Measurements from ENCODE around the gene KLHL21. TPM values are rescaled to one million over a fixed set of nuclear protein-coding genes. Genes with fewer than 3 reads are reported as not detected.

Gene KLHL21, protein sequence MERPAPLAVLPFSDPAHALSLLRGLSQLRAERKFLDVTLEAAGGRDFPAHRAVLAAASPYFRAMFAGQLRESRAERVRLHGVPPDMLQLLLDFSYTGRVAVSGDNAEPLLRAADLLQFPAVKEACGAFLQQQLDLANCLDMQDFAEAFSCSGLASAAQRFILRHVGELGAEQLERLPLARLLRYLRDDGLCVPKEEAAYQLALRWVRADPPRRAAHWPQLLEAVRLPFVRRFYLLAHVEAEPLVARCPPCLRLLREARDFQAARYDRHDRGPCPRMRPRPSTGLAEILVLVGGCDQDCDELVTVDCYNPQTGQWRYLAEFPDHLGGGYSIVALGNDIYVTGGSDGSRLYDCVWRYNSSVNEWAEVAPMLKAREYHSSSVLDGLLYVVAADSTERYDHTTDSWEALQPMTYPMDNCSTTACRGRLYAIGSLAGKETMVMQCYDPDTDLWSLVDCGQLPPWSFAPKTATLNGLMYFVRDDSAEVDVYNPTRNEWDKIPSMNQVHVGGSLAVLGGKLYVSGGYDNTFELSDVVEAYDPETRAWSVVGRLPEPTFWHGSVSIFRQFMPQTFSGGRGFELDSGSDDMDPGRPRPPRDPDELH
- total RNA-seq (2014; rRNA removed; shearing (Covaris generic)) = 39.3 and 52.9 TPM in 2 replicates
- 16.6 and 17.7 TPM in 2 replicates for polyA plus RNA-seq (2016; fragmentation: Nextera tagmentation; extraction: Ambion mirVana)

DNA sequence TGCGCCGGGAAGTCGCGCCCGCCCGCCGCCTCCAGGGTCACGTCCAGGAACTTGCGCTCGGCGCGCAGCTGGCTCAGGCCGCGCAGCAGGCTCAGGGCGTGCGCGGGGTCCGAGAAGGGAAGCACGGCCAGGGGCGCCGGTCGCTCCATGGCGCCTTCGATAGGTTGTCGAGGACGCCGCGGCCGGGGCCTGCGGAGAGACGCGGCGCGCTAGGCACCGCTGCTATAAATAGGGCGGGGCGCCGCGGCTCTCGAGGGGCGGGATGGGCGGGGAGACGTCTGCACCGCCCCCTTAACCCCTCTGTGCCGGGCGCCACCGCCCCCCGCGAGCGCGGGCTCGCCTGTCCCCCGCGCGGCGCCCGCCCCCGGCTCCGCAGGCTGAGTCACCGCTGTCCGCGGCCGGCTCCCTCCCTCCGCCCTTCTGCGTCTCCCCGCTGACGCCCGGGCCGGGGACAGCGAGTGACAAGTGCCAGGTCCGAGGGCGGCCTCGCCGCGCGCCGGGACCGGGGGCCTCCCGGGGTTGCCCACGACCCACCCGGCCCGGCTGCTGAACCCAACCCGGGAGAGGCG lies at the start of gene KLHL21:
TSS of gene KLHL21 (minus strand) at position 201 of the 569 bp plus-strand sequence. CDS start at position 149, 52 bp downstream.
- no peaks in the 10 kb centered on the region; the same call in 1 of the 2 replicates for H4K20me1 ChIP-seq (ENCODE audit: insufficient read depth)
- no peaks in the 10 kb centered on the region for H3K36me3 ChIP-seq (ENCODE audit: low read depth)
- 0 to 1% methylated on average over 34 to 72 of the region's 84 CpGs for WGBS, 2 experiments (ENCODE audit: low coverage in 1 of 2, low lambda C conversion rate in 2 of 2, missing lambda C conversion rate in 2 of 2)
- H2AFZ ChIP-seq = peak within 1 kb of the TSS; percentile 82
- DNase-seq = peak; percentile 96
- peaks cover 25% of the 10 kb centered on the region for H3K4me1 ChIP-seq (ENCODE audit: insufficient read depth)
- in situ Hi-C loops (cut with MboI) = no loop called here
- peak within 1 kb of the TSS; percentile 99 for H3K27ac ChIP-seq
- H3F3A ChIP-seq (ENCODE audit: insufficient read depth) = peaks cover 35% of the 10 kb centered on the region
- H3K9ac ChIP-seq = peak within 1 kb of the TSS; percentile 97
- peak within 1 kb of the TSS; percentile 95 for H3K4me2 ChIP-seq (ENCODE audit: unreplicated experiment)
- peak within 1 kb of the TSS; percentile 87 for H3K4me3 ChIP-seq
- TF ChIP-seq EZH2 (IDR thresholded peaks at IDR 0.05; ENCODE audit: insufficient read depth, poor library complexity, severe bottlenecking) (no peak), EZH2phosphoT487 (IDR thresholded peaks at IDR 0.05; ENCODE audit: insufficient read depth, low read depth) (no peak)
- H3K9me3 ChIP-seq (ENCODE audit: low read depth) = no peaks in the 10 kb centered on the region
- H3K79me2 ChIP-seq (ENCODE audit: insufficient read depth) = peaks cover 66% of the 10 kb centered on the region
- H3K27me3 ChIP-seq (replicated peaks; ENCODE audit: insufficient read depth) = no peaks in the 10 kb centered on the region
- H3K9me2 ChIP-seq (ENCODE audit: insufficient read depth) = no peaks in the 10 kb centered on the region

DNA sequence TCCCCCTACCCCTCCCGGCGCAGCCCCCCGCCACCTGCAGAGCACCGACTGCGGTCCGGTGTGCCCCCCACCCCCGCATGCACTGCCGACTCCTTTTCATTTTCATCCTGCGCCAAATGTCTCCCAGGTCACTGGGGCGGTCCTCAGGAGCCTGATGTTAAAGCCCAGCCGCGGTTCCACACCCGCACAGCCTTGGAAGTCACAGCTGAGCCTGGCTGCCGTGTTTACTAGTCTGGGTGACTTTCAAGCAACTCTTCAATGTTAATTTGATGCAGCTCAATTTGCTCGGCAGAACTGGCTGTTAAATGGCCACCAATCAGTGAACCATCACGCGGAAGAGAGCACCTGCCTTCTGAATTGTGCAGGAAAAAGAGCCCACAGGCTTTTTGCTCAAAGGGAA lies 49.2 kb upstream of the KLHL21 start:
- H3K9ac ChIP-seq = no peak overlapping the region
- H4K20me1 ChIP-seq (ENCODE audit: insufficient read depth) = no peaks in the 10 kb centered on the region
- no peak for DNase-seq
- no peak overlapping the region for H3K27ac ChIP-seq
- H3K36me3 ChIP-seq (ENCODE audit: low read depth) = 0 out of 2 replicates have a peak, but pooled peaks cover 4% of the 10 kb centered on the region
- H3K4me1 ChIP-seq (ENCODE audit: insufficient read depth) = no peaks in the 10 kb centered on the region
- peaks cover 6% of the 10 kb centered on the region; the same call in 1 of the 2 replicates for H3K79me2 ChIP-seq (ENCODE audit: insufficient read depth)
- no peak for TF ChIP-seq EZH2 (IDR thresholded peaks at IDR 0.05; ENCODE audit: insufficient read depth, poor library complexity, severe bottlenecking)
- TF ChIP-seq EZH2phosphoT487 (IDR thresholded peaks at IDR 0.05; ENCODE audit: insufficient read depth, low read depth) = no peak
- H3K4me3 ChIP-seq = no peak overlapping the region
- H3K4me2 ChIP-seq (ENCODE audit: unreplicated experiment) = no peak overlapping the region
- in situ Hi-C loops (cut with MboI) = no loop called here
- no peaks in the 10 kb centered on the region for H3F3A ChIP-seq (ENCODE audit: insufficient read depth)
- no peaks in the 10 kb centered on the region for H3K9me3 ChIP-seq (ENCODE audit: low read depth)
- 92 to 93% methylated on average over 14 to 17 of the region's 17 CpGs for WGBS, 2 experiments (ENCODE audit: low coverage in 1 of 2, low lambda C conversion rate in 2 of 2, missing lambda C conversion rate in 2 of 2)
- no peaks in the 10 kb centered on the region for H3K27me3 ChIP-seq (replicated peaks; ENCODE audit: insufficient read depth)
- H3K9me2 ChIP-seq (ENCODE audit: insufficient read depth) = no peaks in the 10 kb centered on the region
- H2AFZ ChIP-seq = no peak overlapping the region

DNA sequence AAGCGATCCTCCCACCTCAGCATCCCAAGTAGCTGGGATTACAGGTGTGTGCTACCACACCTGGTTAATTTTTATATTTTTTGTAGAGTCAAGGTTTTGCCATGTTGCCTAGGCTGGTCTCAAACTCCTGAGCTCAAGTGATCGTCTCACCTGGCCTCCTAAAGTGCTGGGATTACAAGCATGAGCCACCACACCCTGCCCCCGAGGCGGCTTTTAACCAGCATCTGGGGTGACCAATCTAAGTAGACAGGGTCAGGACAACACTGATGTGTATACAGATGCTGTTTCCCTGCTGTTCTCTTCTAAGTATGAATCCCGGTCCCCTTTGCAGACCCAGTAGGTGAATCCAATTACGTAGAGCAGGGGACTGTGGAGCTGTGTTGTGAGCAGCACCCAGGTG lies 45.9 kb upstream of the KLHL21 start:
- WGBS, 2 experiments (ENCODE audit: low coverage in 1 of 2, low lambda C conversion rate in 2 of 2, missing lambda C conversion rate in 2 of 2) = 85 to 92% methylated on average over 6 of the region's 6 CpGs
- H3K79me2 ChIP-seq (ENCODE audit: insufficient read depth) = no peaks in the 10 kb centered on the region
- H3K4me3 ChIP-seq = no peak overlapping the region
- peaks cover 13% of the 10 kb centered on the region; the same call in 1 of the 2 replicates for H3K36me3 ChIP-seq (ENCODE audit: low read depth)
- no peaks in the 10 kb centered on the region for H3K9me3 ChIP-seq (ENCODE audit: low read depth)
- H3K27ac ChIP-seq = no peak overlapping the region
- no peaks in the 10 kb centered on the region for H3K27me3 ChIP-seq (replicated peaks; ENCODE audit: insufficient read depth)
- TF ChIP-seq EZH2phosphoT487 (IDR thresholded peaks at IDR 0.05; ENCODE audit: insufficient read depth, low read depth) (no peak), EZH2 (IDR thresholded peaks at IDR 0.05; ENCODE audit: insufficient read depth, poor library complexity, severe bottlenecking) (no peak)
- in situ Hi-C loops (cut with MboI) = no loop called here
- H3F3A ChIP-seq (ENCODE audit: insufficient read depth) = no peaks in the 10 kb centered on the region
- H3K9me2 ChIP-seq (ENCODE audit: insufficient read depth) = no peaks in the 10 kb centered on the region
- no peaks in the 10 kb centered on the region for H3K4me1 ChIP-seq (ENCODE audit: insufficient read depth)
- no peak overlapping the region for H2AFZ ChIP-seq
- no peak overlapping the region for H3K9ac ChIP-seq
- H3K4me2 ChIP-seq (ENCODE audit: unreplicated experiment) = no peak overlapping the region
- H4K20me1 ChIP-seq (ENCODE audit: insufficient read depth) = no peaks in the 10 kb centered on the region
- DNase-seq = no peak

DNA sequence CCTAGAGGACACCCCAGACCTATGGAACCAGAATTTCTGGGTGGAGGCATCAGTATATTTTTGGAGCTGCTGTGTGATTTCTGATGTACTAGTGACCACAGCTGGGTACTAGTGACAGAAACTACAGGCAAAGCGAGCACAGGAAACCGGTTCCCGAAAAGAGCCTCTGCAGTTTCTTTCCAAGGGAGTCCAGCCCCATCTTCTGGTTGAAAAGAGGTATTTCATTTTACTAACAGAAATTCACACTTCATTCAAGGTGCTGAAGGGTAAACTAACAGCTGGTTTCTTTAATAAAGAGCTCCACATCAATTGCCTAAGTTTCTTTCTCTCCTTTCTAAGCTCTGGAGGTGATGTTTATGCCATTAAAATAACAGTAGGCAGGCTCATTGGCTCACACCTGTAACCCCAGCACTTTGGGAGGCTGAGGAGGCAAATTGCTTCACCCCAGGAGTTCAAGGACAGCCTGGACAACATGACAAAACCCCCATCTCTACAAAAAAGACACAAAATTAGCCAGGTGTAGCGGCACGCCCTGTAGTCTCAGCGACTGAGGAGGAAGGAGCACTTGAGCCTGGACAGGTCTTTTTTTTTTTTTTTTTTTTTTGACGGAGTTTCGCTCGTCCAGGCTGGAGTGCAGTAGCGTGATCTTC lies 44.0 kb upstream of the KLHL21 start:
- H3K27ac ChIP-seq = no peak overlapping the region
- no peak overlapping the region for H3K4me2 ChIP-seq (ENCODE audit: unreplicated experiment)
- TF ChIP-seq EZH2phosphoT487 (IDR thresholded peaks at IDR 0.05; ENCODE audit: insufficient read depth, low read depth) = no peak
- TF ChIP-seq EZH2 (IDR thresholded peaks at IDR 0.05; ENCODE audit: insufficient read depth, poor library complexity, severe bottlenecking) = no peak
- WGBS, 2 experiments (ENCODE audit: low coverage in 1 of 2, low lambda C conversion rate in 2 of 2, missing lambda C conversion rate in 2 of 2) = 69 to 71% methylated on average over 10 of the region's 10 CpGs
- H3K9me3 ChIP-seq (ENCODE audit: low read depth) = no peaks in the 10 kb centered on the region
- H3F3A ChIP-seq (ENCODE audit: insufficient read depth) = no peaks in the 10 kb centered on the region
- H4K20me1 ChIP-seq (ENCODE audit: insufficient read depth) = no peaks in the 10 kb centered on the region
- no peak overlapping the region for H3K4me3 ChIP-seq
- in situ Hi-C loops (cut with MboI) = no loop called here
- H3K79me2 ChIP-seq (ENCODE audit: insufficient read depth) = no peaks in the 10 kb centered on the region
- peaks cover 10% of the 10 kb centered on the region; the same call in 1 of the 2 replicates for H3K36me3 ChIP-seq (ENCODE audit: low read depth)
- H2AFZ ChIP-seq = no peak overlapping the region
- peak; percentile 74 for DNase-seq
- H3K4me1 ChIP-seq (ENCODE audit: insufficient read depth) = no peaks in the 10 kb centered on the region
- no peaks in the 10 kb centered on the region for H3K27me3 ChIP-seq (replicated peaks; ENCODE audit: insufficient read depth)
- H3K9ac ChIP-seq = no peak overlapping the region
- no peaks in the 10 kb centered on the region for H3K9me2 ChIP-seq (ENCODE audit: insufficient read depth)

Measured in GM23248 (cell line).